Measurements from ENCODE around the gene CTCFL.
A peak's percentile ranks its signal among the peaks of the same experiment; 100 is the strongest.
"Not testable (repeated sequence)": the region's sequence is repeated elsewhere in the genome, so short reads cannot be mapped to it uniquely, and the experiment has no call there.

CTCFL gene

DNA sequence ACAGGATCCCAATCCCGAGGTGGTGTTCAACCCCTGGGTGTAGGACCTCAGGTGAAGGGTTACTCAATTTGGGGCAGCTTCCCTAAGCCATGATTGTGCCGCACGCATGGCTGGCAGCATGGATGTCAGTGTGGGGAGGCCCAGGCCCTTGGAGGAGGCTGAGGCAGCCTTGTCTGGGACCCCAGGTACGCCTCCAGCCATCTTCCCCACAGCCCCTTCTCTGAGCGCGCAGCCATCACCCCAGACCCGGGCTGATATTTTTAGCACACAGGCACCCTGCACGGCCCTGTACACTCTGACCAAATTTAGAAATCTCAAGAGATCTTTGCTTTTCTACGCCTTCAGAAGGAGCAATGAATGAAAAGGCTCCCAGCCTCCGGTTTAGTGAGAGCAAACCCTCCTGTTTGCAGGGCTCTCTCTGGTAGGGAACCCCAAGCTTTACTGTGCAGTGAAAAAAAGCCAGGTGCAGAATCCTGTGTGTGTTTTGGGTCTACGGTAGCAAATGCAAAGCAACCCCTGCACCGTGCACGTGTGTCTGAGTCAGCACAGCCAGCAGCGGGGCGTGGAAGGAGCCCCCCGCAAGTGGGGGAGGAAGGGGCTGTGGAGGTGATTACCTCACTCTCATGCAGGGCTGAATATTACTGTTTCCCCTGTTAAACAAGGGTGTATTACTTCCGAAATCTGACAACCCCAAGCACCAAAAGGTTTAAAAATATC lies 44.3 kb downstream of the CTCFL start:
- no peak for DNase-seq

DNA sequence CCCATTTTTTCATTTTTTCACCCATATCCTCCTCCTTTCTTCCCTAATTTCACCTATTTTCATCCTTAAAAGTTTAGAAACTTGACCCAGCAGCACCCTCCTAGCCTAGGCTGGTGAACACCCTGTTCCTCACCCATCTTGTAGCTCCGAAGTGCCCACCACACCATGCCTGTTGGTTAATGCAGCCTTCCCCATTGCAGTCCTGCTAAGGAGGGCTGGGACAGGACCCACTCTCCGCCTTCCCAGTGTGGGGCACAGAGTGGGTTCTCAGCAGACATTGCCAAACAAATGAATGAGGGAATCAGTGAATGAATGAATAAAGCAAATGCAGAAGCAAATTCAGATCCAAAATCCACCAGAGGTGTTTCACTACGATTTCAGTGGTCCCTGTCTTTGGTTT lies 45.7 kb downstream of the CTCFL start:
- DNase-seq, result no peak

DNA sequence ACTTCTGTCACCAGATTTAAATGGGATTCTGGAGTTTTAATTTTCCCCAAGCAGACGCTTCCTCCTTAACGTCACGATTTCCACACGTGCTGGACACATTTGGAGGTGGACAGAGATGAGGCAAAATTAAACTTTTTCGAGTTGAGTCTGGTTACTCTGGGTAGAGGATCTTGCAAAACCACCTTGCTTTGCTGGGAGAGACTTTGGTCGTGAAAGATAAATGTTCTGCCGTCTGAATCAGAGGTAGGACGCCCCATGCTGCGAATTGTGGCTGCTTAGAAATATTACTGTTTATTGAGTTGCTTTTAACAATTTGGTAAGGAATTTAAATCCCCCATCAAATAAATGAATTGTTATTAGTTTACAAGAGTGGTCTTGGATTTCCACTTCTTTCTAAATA lies 46.8 kb downstream of the CTCFL start:
- no peak for DNase-seq

DNA sequence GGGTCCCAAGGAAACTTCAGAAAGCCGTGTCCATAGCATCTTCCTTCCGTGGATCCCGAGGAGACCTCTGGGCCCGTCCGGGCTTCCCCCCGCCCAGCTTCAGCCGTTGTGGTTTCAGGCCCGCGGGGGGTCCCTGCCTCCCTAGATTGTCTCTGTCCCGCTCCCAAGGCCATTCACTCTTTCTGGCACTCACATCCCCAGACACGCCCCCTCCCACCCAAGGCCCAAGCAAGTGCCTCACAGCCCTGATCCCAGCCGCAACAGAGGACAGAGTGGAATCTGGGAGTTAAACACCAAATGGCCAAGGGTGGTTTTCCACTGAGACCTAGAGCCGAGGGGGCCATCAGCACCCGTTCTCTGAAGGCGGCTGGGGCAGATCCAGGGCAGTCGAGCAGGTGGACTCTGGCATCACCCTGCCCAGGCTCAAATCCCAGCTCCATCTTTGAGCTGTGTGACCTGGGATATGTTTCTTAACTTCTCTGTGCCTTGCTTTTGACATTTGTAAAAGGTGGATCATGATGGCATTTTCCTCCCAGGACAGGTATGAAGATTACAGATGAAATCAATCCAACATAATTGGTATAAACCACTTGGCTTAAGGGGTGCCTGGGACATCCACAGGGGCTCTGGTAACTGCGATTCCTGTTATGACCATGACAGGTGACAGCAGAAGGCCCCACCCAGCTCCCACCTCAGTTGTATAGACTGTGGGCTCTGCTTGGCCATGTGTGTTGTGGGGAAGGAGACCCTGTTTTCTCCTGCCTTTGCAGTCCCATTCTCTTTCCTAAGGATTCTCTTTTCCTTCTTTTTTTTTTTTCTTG lies 48.1 kb downstream of the CTCFL start:
- no peak for DNase-seq

DNA sequence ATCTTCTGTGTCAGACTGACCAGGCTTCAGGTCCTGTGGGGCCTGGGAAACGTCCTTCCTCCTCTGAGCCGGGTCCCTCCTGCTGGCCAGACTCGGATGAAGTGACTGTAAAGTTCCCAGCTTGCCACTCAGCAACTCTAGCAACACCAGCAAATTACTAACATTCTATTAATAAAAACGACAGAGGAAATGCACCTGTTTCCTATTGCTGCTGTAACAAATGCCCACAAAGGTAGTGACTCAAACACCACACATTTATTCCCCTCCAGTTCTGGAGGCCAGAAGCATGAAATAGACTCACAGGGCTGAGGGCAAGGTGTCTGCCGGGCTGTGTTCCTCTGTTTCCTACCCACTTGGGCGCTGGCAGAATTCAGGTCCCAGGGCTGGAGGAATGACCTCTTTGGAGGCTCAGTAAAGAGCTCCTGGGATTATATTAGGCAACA lies 48.8 kb downstream of the CTCFL start:
- no peak for DNase-seq

DNA sequence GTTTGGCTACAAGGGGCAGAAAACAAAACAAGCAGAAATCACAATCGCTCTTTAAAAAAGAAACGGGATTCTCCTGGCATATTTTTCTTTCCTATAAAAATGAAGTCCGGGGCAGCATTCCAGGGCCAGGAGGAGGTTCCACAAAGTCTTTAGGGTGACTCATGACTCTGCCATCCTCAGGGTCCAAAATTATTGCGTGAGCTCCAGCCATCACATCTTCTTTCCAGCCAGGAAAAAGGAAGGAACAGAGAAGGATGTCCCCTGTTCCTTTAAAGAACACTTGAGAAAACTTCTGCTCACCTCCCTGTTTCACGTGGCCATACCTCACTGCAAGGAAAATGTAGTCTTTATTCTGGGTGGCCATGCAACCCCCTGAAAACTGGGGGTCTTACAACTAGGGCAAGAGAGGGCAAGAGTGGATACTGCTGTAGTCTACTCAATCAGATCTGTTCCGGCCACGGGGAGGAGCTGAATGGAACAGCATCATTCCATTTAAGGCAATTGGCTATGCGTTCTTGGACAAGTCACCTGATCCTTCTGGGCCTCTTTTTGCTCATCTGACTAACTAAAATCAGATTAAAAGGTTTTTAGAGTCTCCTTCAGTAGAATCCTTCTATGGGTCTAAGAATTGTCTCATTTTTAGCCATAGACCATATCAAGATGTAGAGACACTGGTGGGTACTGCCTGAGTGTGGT lies 49.4 kb downstream of the CTCFL start:
- no peak for DNase-seq

DNA sequence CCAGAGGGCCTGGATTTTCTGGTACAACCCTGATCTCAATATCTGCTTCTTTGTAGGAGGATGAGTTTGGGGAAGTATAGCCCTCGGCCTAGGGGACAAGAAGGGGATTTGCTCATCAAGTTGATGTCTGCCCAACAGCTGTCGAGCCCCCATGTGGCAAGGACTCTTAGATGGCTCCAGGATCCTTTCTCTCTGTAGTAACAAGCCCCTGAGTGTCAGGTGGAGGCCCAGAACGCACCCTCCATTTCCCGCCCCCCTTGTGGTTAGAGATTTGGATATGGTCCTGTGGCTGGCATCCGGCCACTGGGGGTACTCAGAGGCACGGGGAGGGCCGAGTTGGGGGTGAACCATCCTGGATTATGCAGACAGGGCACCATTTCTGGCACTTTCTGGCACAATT lies 50.1 kb downstream of the CTCFL start:
- DNase-seq, result no peak

DNA sequence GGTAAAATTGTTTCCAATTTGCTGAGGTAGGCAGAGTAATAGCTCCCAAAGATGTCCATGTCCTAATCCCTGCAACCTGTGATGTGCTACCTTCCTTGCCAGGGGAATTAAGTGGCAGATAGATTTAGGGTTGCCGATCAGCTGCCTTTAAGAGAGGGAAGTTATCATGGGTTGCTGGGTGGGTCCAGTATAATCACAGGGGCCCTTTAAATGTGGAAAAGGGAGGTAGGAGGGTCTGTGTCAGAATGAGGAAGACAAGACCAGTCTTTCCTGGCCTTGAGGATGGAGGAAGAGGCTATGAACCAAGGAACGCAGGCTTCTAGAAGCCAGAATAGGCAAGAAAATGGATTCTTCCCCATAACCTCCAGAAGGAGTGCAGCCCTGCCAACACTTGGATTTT lies 50.7 kb downstream of the CTCFL start:
- DNase-seq, result no peak

DNA sequence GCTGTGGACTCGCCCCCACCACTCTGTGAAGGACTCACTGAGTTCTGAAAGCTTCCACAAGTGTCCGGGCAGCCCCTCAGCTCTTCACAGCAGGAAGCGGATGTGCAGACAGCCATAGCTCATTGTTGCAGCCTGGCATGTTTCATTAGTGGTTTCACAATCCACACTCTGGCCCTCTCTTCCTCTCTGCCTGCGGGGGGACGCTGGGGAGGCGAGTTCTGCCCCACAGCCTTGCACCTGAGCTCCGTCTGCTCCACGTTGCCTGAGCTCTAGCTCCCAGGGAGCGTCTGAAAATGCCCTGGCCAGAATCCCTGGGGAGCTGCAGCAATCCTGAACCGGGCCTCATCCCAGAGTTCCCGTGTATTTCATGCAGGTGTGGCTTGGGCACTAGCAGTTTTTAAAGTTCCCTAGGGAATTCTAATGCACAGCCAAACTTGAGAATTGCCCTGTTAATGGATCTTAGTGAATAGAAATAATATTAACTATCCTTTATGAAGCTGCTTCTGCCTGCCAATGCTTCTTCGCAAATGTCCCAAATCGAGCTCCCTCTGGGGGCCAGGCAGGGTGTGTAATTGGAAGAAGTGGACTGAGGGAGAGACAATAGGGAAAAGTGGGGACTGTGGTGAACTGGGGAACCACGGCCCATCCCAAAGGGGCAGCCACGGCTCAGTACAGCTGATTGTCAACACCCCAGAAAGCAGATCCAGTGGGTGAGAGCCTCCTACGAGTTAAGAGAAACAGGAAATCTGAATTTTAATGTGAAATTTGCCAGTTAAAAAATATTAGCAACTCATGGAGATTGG lies 51.5 kb downstream of the CTCFL start:
- DNase-seq, result no peak

DNA sequence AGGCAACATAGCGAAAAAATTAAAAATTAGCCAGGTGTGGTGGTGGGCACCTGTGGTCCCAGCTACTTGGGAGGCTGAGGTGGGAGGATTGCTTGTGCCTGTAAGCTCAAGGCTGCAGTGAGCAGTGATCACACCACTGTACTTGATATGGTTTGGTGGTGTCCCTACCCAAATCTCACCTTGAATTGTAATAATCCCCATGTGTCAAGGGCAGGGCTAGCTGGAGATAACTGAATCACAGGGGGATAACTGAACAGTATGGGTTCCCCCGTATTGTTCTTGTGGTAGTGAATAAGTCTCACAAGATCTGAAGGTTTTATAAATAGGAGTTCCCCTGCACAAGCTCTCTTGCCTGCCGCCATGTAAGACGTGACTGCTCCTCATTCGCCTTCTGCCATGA lies 52.5 kb downstream of the CTCFL start:
- not testable (repeated sequence) for DNase-seq

DNA sequence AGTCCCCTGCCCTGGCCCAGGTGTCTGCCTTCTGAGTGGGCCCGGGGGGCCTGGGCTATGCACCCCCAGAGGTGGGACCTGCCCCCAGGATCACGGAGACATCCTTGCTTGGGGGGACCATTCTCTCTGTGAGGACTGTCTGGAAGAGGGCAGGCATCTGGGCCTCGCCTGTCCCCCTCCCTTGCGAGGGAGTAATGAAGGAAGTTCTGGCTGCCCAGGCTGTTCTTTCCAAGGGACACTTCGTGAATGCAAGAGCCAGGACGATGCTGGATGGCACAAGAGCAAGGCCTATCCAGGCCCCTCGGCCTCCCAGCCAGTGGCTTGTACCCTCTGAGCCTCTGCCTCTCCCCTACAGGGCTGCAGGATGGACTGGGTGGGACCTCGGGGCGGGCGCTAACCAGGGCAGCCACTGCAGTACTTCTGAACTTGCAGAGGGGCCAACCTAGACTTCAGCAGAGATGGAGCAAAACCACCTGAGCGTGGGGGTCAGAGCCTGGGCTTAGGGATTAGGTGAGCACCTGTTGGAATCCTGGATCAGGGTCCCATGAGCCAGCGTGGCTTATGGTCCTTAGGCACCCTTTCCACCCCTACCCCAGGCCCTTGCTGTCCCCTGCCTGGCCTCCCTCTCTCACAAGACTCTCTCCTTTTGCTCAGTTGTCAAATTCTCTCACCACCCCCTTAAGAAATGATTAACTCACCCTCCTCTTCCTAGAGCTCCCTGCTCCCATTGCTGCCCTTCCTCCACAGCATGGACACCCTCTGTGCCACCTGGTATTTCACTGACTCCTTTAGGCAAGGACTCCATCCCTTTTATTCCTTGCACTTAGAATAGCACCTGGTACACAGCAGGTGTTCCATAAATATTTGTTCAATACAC lies 53.2 kb downstream of the CTCFL start:
- no peak for DNase-seq

DNA sequence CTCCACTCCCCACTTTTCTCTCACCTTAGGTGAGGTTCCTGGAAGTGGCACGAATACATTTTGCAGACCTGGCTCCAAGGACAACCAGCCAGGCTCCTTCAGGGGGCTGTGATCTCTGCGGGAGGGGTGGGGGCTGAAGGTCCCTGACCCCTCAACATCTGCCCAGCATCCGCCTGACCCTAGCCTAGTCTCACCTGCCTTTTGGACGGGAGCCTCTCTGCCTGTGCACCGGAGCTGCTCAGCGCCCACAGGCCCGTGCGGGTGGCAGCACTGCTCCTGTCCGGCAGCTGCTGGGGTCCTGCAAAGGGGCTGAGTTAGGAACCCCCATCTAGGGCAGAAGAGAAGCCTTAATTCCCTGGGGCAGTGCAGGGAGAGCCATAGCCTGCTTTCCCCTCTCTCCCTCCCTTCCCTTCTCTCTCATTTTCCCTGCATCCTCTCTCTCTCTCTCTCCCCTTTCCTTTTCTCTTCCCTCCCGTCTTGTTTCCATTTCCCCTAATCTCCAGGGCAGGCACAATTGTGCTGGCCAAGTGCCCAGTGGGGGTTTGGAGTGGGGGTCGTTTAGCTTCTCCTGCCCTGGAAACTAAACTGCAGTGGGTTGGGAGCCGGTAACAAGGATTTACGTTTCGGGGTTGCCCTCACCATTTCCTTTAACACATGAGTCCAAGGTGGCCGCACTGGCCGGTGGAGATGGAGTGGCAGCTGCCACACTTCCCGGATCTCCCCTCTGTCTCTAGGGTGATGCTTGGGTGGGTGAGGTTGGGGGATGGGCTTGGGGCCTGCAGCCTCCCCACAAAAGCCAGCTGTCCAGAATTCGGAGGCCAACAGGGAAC lies 54.1 kb downstream of the CTCFL start:
- no peak for DNase-seq

DNA sequence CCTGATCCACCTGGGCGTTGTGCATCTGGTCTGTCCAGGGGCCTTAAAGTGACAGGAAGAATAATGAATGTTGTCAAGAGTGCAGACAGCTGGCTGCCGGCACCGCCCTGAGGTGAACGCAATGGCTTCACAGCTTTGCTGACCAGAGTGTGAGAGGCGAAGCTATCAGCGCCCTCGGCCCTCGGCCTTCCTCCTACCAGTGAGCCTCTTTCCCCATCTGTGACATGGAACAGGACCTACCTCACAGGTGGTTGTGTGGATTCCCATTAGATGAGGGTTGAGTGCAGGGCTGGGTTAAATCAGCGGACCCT lies 54.8 kb downstream of the CTCFL start:
- DNase-seq, result no peak

DNA sequence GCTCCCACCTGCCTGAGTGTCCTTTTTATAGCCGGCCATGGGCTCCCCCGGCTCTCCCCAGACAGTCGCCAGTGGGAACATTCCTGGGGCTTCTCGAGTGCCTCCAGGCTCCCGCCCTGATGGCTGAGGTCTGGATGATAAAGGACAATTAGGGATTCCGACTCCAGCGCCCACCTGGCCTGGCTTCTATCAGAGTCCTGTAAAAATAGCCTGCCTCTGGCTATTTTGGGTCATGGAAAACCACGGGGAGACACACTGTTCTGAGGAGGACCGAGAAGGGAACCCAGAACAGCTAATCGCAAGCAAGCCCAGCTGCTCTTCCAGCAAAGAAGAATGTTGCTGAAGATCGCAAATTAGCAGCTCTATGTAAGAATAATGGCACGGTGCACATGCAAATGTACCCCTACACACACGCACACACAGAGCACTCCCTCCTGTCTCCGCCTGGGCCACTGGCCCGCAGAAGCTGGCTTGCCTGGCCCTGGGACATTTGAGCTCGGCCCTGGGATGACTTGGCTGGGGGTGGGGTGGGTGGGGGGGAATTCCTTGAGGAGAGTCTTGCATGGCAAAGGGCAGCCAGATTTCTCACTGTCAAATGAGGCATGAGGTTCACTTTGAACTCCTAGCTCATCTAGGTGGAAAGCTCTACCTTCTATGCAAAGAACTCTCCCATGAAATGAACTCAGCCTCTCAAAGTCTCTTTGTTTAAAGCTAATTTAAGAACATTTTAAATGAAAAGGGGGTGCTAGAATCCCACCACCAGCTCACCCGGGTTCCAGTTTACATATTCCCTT lies 55.3 kb downstream of the CTCFL start:
- peak; percentile 45 for DNase-seq

DNA sequence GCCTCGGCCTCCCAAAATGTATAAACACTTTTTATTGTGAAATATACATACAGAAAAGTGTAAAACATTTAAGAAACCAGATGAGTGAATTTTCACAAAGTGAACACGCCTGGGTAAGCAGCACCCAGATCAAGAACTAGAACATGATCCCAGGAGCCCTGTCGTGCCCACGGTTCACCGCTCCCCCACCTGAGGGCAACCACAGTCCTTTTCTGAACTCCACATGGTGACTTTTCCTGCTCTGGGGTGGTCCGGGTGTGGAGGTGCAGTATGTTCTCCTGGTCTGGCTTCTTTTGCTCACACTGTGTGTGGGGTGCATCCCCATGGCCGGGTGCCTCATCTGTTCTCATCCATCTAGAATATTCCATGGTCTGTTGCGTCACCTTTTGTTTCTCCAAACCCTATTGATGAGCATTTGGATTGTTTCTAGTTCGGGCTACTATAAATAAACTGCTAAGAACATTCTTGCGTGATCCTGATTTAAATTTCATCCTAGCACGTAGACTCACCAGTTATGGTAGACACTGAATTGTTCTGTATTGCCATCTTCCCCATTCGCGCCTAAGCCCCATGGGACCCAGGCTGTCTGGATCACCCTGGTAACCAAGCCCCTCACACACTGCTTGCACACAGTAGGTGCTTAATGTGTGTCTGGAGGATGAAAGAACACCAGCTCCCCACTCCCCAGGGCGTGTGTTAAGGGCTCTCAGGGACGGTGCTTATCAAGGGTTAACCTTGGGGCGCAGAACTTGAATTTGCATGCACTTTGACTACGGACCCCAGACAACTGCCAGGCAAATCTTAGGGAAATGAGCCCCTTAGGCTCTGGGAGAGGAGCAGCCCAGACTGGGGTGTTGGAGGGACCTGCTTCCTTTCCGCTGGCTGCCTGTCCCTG lies 56.2 kb downstream of the CTCFL start:
- DNase-seq, result no peak

DNA sequence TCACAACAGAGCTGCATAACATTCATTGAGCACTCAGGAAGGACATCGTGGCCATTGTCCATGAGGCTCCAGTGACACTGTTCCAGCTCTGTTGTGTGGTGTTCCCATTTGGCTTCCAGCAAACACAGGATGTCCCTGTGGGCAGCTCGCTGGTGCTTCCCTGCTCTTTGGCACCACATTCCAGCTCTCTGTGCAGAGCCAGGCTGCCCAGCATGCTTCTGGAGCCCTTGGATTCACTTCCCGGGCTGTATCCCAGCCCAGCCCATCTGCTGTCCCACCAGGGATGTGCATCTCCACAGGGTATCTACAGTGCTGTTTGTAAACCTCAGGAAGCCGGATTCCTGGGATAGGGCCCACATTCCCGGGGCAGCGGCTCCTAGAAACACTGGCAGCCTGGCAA lies 57.2 kb downstream of the CTCFL start:
- no peak for DNase-seq

DNA sequence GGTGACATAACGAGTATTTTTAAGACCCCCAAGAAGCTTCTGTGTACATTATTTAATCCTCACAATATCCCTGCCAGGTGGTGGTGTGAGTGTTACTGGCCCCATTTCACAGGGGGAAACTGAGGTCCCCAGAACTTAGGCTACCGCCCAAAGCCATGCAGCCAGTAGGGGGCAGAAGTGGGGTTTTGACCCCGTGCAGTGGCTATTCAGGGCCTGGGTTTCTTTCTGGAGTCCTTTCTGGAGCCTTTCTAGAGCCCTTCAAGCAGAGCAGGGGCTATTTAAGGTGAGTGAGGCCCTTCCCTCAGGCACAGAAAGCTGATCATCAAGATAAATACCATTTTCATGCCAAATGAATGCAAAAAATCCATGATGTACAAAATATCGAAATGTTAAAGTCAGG lies 59.0 kb downstream of the CTCFL start:
- DNase-seq, result no peak

DNA sequence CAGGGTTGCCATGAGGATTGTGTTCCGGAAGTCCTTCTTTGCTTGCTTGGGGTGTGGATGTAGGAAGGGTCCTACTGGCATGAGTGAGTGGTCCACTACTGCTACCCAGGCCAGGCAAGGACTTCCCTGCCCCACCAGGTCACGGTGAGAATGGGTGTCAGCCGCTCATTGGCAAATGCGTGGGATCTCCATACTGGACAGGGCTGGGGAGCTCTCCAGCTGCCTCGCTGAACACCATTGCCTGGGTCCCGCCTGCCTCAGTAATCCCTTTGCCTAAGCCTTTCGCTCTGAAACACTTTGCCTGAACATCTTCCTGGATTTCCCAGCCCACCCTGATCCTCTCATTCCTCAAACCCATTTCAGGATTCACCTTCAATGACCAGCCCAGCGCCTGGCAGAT lies 59.5 kb downstream of the CTCFL start:
- no peak for DNase-seq

DNA sequence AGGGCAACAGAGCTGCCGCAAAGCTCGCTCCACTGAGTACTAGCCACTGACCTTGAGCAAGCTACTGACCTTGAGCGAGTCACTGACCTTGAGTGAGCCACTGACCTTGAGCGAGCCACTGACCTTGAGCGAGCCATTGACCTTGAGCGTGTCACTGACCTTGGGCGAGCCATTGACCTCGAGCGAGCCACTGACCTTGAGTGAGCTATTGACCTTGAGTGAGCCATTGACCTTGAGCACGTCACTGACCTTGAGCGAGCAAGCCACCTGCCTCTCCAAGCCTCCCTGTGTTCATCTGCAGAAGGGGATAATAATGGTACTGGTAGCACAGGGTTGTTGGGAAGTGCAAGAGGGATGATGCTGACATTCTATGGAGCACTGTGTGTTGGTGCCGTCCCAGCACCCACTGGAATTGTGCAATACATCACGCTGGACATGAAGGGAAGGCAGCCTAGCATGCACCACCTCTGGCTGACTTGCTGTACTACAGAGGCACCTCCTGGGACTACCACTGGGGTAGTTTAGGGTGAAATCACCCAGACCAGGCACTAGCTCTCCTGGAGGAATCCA lies 60.2 kb downstream of the CTCFL start:
- no peak for DNase-seq

Measured in right forelimb (tissue), 1 donor.